H1 (cell line): ENCODE measurements around the gene SLC26A9. TPM values are rescaled to one million over a fixed set of nuclear protein-coding genes. Genes with fewer than 3 reads are reported as not detected.

ENCODE experiments used
- EGR1 ChIP-seq: IDR thresholded peaks from 2 replicates; pipeline ENCODE4 v1.6.1; 2011; ENCODE audit warnings: low read depth, low read length, borderline replicate concordance
- KDM1A ChIP-seq: fragments of 200-600, 300-600 bp; sonication (generic); IDR thresholded peaks from 2 replicates; pipeline ENCODE4 v1.7.1; 2016; ENCODE audit warnings: mild to moderate bottlenecking, low read length, borderline replicate concordance
- KDM5A ChIP-seq: fragments of 200-600 bp; IDR thresholded peaks from 2 replicates; pipeline ENCODE4 v1.7.1; 2012; ENCODE audit warnings: mild to moderate bottlenecking, low read length, inconsistent platforms, mixed read lengths
- RFX5 ChIP-seq: IDR thresholded peaks from 2 replicates; pipeline ENCODE4 v1.6.1; 2011; ENCODE audit warnings: low read depth, low read length, improper control_type of control experiment, borderline replicate concordance
- RNF2 ChIP-seq: fragments of 200-900, 300-1000 bp; sonication (generic); IDR thresholded peaks from 2 replicates; pipeline ENCODE4 v1.7.1; 2016; ENCODE audit warnings: borderline replicate concordance, low read depth, mild to moderate bottlenecking, antibody characterized with exemption, low read length; ENCODE audit not compliant: poor library complexity, severe bottlenecking; ENCODE audit errors: missing control alignments
- SP4 ChIP-seq: IDR thresholded peaks from 2 replicates; pipeline ENCODE4 v1.6.1; 2012; ENCODE audit warnings: low read length, inconsistent platforms
- SRF ChIP-seq: IDR thresholded peaks from 2 replicates; pipeline ENCODE4 v1.6.1; 2011; ENCODE audit warnings: mild to moderate bottlenecking, low read depth, low read length, moderate library complexity
- polyA plus RNA-seq, 7 experiments: library from polyadenylated mRNA; depleted of rRNA in 3 of 7; stranded (reverse) in 5 of 7; unstranded in 2 of 7; fragments of >200 nt in 5 of 7; fragments of 200-250 nt in 2 of 7; gene quantifications; 1 replicate in 5 of 7; 2 replicates in 1 of 7; 4 replicates in 1 of 7; pipeline versions ENCODE4 v1.2.1 to v1.2.3, GENCODE V29; 2011 to 2013; ENCODE audit warnings: missing spikeins in 2 of 7, mixed read lengths in 2 of 7
- total RNA-seq: library from RNA; stranded (reverse); fragmentation: NEBNext Ultra II Directional; extraction: Animal tissue kit (Norgen Biotek cat#: 25700); gene quantifications from 2 replicates; pipeline ENCODE4 v1.2.1, GENCODE V29; 2021

The SLC26A9 gene
- total and polyA plus RNA-seq, 2 of the 8 experiments (the other 6 are each of a cell fraction or from before 2014, with no cell fraction given) = not detected

GRCh38 chr1:205915354-205915990, 27.8 kb downstream of the SLC26A9 start (continued):
- no peak for TF ChIP-seq SP4
- no peak for TF ChIP-seq EGR1
- TF ChIP-seq KDM1A = no peak
- no peak for TF ChIP-seq RFX5
- TF ChIP-seq RNF2 = no peak
- TF ChIP-seq KDM5A = no peak
- no peak for TF ChIP-seq SRF
